Measurements from ENCODE around the gene ST8SIA2. TPM values are rescaled to one million over a fixed set of nuclear protein-coding genes. Genes with fewer than 3 reads are reported as not detected.

Gene ST8SIA2
- total and polyA plus RNA-seq, 4 donors, result not detected

DNA sequence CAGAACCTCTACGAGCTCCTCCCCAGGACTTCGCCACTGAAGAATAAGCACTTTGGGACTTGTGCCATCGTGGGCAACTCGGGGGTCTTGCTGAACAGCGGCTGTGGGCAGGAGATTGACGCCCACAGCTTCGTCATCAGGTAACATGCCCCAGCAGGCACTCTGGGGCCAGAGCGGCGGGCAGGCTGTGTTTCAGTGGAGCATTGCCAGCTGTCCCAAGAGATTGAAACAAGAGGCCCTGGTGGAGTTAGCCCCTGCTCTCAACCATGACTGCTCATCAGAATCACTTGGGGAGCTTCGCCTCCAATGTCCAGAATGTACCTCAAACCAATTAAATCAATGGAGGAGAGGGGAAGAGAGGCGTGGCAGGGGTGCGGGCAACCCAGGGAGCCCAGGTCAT, 44.8 kb downstream of the ST8SIA2 start:
- no peak for DNase-seq (ENCODE audit: low spot score)
- peaks cover 0 to 13% (median 2%) of the 10 kb centered on the region in 4 donors for H3K27me3 ChIP-seq (ENCODE audit: control insufficient read depth in 4 of 4, insufficient read depth in 4 of 4, low read length in 3 of 4)
- H3K36me3 ChIP-seq (ENCODE audit: control insufficient read depth in 4 of 4, insufficient read depth in 3 of 4, low read depth in 1 of 4, low read length in 3 of 4), result no peaks in the 10 kb centered on the region
- H3K27ac ChIP-seq (ENCODE audit: low read depth in 1 of 2, low read length in 2 of 2), result no peak overlapping the region
- WGBS, result 74% methylated on average over 12 of the region's 12 CpGs
- H3K4me3 ChIP-seq (ENCODE audit: low read depth in 1 of 3, low read length in 3 of 3), result no peak overlapping the region
- TF ChIP-seq JUND (IDR thresholded peaks at IDR 0.05) (no peak), HNF4G (IDR thresholded peaks at IDR 0.05) (no peak), YY1 (IDR thresholded peaks at IDR 0.05) (no peak), RXRA (IDR thresholded peaks at IDR 0.05) (no peak), TAF1 (conservative IDR thresholded peaks at IDR 0.05) (no peak), FOXA1 (IDR thresholded peaks at IDR 0.05) (no peak), SP1 (IDR thresholded peaks at IDR 0.05) (no peak), HNF4A (conservative IDR thresholded peaks at IDR 0.05) (no peak), EGR1 (IDR thresholded peaks at IDR 0.05; ENCODE audit: low read depth in 2 of 2) (no peak), NR2F2 (IDR thresholded peaks at IDR 0.05) (no peak), RAD21 (IDR thresholded peaks at IDR 0.05) (no peak), FOXA2 (IDR thresholded peaks at IDR 0.05) (no peak)
- TF ChIP-seq, protein P1, sequence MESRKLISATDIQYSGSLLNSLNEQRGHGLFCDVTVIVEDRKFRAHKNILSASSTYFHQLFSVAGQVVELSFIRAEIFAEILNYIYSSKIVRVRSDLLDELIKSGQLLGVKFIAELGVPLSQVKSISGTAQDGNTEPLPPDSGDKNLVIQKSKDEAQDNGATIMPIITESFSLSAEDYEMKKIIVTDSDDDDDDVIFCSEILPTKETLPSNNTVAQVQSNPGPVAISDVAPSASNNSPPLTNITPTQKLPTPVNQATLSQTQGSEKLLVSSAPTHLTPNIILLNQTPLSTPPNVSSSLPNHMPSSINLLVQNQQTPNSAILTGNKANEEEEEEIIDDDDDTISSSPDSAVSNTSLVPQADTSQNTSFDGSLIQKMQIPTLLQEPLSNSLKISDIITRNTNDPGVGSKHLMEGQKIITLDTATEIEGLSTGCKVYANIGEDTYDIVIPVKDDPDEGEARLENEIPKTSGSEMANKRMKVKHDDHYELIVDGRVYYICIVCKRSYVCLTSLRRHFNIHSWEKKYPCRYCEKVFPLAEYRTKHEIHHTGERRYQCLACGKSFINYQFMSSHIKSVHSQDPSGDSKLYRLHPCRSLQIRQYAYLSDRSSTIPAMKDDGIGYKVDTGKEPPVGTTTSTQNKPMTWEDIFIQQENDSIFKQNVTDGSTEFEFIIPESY (IDR thresholded peaks at IDR 0.05), result no peak
- TF ChIP-seq, protein P2, sequence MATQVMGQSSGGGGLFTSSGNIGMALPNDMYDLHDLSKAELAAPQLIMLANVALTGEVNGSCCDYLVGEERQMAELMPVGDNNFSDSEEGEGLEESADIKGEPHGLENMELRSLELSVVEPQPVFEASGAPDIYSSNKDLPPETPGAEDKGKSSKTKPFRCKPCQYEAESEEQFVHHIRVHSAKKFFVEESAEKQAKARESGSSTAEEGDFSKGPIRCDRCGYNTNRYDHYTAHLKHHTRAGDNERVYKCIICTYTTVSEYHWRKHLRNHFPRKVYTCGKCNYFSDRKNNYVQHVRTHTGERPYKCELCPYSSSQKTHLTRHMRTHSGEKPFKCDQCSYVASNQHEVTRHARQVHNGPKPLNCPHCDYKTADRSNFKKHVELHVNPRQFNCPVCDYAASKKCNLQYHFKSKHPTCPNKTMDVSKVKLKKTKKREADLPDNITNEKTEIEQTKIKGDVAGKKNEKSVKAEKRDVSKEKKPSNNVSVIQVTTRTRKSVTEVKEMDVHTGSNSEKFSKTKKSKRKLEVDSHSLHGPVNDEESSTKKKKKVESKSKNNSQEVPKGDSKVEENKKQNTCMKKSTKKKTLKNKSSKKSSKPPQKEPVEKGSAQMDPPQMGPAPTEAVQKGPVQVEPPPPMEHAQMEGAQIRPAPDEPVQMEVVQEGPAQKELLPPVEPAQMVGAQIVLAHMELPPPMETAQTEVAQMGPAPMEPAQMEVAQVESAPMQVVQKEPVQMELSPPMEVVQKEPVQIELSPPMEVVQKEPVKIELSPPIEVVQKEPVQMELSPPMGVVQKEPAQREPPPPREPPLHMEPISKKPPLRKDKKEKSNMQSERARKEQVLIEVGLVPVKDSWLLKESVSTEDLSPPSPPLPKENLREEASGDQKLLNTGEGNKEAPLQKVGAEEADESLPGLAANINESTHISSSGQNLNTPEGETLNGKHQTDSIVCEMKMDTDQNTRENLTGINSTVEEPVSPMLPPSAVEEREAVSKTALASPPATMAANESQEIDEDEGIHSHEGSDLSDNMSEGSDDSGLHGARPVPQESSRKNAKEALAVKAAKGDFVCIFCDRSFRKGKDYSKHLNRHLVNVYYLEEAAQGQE (IDR thresholded peaks at IDR 0.05), result no peak
- TF ChIP-seq, protein P3, sequence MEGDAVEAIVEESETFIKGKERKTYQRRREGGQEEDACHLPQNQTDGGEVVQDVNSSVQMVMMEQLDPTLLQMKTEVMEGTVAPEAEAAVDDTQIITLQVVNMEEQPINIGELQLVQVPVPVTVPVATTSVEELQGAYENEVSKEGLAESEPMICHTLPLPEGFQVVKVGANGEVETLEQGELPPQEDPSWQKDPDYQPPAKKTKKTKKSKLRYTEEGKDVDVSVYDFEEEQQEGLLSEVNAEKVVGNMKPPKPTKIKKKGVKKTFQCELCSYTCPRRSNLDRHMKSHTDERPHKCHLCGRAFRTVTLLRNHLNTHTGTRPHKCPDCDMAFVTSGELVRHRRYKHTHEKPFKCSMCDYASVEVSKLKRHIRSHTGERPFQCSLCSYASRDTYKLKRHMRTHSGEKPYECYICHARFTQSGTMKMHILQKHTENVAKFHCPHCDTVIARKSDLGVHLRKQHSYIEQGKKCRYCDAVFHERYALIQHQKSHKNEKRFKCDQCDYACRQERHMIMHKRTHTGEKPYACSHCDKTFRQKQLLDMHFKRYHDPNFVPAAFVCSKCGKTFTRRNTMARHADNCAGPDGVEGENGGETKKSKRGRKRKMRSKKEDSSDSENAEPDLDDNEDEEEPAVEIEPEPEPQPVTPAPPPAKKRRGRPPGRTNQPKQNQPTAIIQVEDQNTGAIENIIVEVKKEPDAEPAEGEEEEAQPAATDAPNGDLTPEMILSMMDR (IDR thresholded peaks at IDR 0.05; ENCODE audit: low read depth, low read length, missing input control), result no peak
- TF ChIP-seq, protein P4, sequence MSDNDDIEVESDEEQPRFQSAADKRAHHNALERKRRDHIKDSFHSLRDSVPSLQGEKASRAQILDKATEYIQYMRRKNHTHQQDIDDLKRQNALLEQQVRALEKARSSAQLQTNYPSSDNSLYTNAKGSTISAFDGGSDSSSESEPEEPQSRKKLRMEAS (IDR thresholded peaks at IDR 0.05), result no peak
- H3K9ac ChIP-seq (ENCODE audit: low read depth in 1 of 2, low read length in 2 of 2), result no peak overlapping the region
- no peaks in the 10 kb centered on the region for H3K4me1 ChIP-seq (ENCODE audit: control insufficient read depth in 4 of 4, insufficient read depth in 4 of 4, low read length in 3 of 4)
- no peaks in the 10 kb centered on the region for H3K9me3 ChIP-seq (ENCODE audit: control insufficient read depth in 4 of 4, low read length in 3 of 4)

DNA sequence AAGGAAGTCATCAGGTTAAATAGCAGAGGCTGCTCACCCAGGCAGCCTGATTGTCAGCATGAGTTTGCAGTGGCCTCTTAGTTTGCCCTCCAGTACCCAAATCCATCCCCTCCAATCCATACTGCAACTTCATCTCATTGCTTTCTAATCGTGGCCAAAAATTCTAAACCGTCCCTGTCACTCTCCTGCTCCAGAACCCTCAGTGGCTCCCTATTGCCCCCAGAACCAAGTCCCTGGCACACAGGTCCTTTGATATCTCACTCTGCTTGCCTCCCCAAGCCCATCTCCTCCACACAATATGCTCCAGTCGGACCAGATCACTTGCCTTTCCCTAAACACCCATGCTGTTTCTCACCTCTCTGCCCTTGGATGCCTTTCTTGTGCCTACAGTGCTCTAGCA, 49.7 kb downstream of the ST8SIA2 start:
- no peak overlapping the region for H3K27ac ChIP-seq (ENCODE audit: low read depth in 1 of 2, low read length in 2 of 2)
- DNase-seq (ENCODE audit: low spot score), result no peak
- 84% methylated on average over 3 of the region's 3 CpGs for WGBS
- no peaks in the 10 kb centered on the region for H3K4me1 ChIP-seq (ENCODE audit: control insufficient read depth in 4 of 4, insufficient read depth in 4 of 4, low read length in 3 of 4)
- no peak overlapping the region for H3K9ac ChIP-seq (ENCODE audit: low read depth in 1 of 2, low read length in 2 of 2)
- no peaks in the 10 kb centered on the region for H3K9me3 ChIP-seq (ENCODE audit: control insufficient read depth in 4 of 4, low read length in 3 of 4)
- H3K4me3 ChIP-seq (ENCODE audit: low read depth in 1 of 3, low read length in 3 of 3), result no peak overlapping the region
- H3K36me3 ChIP-seq (ENCODE audit: control insufficient read depth in 4 of 4, insufficient read depth in 3 of 4, low read depth in 1 of 4, low read length in 3 of 4), result no peaks in the 10 kb centered on the region
- H3K27me3 ChIP-seq (ENCODE audit: control insufficient read depth in 4 of 4, insufficient read depth in 4 of 4, low read length in 3 of 4), result peaks cover 0 to 3% (median 0%) of the 10 kb centered on the region in 4 donors
- TF ChIP-seq, protein P2 (IDR thresholded peaks at IDR 0.05), result no peak
- TF ChIP-seq, protein P1 (IDR thresholded peaks at IDR 0.05), result no peak
- TF ChIP-seq, protein P5, sequence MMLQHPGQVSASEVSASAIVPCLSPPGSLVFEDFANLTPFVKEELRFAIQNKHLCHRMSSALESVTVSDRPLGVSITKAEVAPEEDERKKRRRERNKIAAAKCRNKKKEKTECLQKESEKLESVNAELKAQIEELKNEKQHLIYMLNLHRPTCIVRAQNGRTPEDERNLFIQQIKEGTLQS (IDR thresholded peaks at IDR 0.05), result no peak
- TF ChIP-seq TAF1 (conservative IDR thresholded peaks at IDR 0.05) (no peak), SP1 (IDR thresholded peaks at IDR 0.05) (no peak), HNF4G (IDR thresholded peaks at IDR 0.05) (no peak), FOXA2 (IDR thresholded peaks at IDR 0.05) (no peak), RXRA (IDR thresholded peaks at IDR 0.05) (no peak)
